GM21367 (cell line): ENCODE data around the gene PEX11B.
"Not testable (repeated sequence)": the region's sequence is repeated elsewhere in the genome, so short reads cannot be mapped to it uniquely, and the experiment has no call there.

ENCODE experiments used
- ATAC-seq: cut with Tn5 transposase; IDR thresholded peaks from one replicate; pipeline ENCODE4 v1.9.1; 2021; ENCODE audit not compliant: unreplicated experiment

PEX11B gene

DNA sequence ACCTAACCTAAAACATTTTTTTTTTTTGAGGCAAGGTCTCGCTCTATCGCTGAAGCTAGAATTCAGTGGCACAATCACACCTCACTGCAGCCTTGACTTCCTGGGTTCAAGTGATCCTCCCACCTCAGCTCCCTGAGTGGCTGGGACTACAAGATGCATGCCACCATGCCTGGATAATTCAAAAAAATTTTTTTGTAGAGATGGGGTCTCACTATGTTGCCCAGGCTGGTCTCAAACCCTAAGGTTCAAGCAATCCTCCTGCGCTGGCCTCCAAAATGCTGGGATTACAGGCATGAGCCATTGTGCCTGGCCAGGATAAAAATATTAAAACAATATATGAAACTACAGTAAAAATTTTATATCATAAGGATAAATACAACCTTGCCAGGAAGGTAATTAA lies 34.4 kb upstream of the PEX11B start:
- ATAC-seq, result no peak

DNA sequence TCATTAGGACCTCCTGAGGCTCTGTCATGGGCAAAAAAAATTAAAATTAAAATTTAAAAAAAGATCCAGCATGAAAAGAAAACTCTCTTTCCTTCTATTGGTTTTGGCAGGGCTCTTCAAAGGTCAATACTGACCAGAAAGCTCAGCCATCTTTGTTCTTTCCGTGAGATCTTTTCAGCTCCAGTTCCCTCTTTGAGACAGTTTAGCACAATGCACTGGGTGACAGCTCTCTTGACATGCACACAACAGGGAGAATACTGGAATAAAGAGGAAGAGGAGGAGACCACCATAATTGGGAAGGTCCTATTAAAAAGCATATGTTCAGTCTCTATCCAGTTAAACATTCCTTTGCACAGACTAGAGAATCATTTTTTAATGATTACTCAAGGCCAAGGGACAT lies 33.0 kb upstream of the PEX11B start:
- no peak for ATAC-seq

DNA sequence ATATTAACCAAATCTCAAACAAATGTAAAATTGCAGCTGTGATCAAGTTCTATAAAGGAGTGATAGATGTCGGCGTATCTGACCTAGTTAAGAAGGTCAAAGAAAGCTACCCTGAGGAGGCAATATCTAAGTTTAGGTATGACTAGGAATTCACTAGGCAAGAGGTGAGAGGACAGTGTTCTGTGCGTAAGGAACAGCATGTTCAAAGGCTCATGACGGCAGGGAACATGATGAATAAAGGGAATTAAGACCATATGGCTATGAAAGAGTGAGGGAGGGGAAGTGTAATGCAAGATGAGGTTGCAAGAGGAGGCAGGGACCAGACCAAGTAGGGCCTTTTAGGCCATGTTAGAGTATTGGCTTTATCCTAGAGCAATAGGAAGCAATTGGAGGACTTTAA lies 30.7 kb upstream of the PEX11B start:
- ATAC-seq, result no peak

DNA sequence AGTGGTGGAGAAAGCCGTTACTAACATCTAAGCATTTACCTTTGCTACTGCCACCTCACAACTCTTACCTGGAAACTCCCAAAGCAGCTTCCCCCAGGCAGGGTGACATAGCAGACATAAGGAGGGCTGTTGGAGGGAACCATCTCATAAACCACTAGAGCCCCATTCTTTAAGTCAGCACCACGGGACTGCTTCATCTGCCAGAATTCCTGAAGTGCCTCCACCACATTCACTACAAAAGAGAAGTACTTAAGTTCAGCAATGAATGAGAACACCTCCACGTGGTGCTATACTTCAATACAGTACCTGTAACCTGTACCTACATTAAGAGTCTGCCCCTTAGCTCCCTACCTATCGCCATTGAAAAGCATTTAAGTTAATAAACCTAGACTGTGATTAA lies 29.0 kb upstream of the PEX11B start:
- ATAC-seq, result no peak

DNA sequence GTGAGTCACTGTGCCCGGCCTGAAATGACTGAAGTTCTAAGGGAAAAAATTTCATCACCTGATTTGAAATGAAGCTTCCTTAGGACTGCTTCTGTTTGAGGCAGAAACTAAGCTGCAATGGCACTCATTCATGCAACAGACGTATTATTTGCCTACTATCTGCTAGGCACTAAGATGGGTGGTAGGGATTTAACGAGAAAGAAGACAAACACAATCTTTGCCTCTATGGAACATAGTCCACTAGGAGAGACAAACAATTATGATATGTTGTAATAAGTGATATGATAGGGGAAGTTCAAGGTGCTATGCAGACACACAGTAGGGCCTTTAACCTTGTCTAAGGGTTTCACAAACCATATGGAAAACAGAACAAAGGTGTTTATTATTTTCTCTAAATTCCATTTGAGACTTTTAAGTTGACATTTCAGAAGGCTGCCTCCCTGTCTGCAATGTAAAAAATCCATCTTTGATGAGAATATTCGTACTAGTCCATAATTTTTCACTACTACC lies 28.0 kb upstream of the PEX11B start:
- no peak for ATAC-seq

DNA sequence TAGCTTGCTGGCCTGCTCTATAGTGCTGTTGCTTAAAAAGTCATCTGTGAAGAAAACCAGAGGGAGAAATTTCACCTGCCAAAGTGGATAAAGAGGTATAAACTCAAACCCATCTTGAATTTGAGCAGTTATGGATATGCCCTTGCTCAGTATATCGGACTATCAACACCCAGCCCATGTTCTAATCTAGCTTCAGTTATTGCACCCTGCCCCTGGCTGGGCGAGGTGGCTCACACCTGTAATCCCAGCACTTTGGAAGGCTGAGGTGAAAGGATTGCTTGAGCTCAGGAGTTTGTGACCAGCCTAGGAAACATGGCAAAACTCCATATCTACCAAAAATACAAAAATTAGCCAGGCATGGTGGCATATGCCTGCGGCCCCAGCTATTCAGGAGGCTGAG lies 26.0 kb upstream of the PEX11B start:
- no peak for ATAC-seq

DNA sequence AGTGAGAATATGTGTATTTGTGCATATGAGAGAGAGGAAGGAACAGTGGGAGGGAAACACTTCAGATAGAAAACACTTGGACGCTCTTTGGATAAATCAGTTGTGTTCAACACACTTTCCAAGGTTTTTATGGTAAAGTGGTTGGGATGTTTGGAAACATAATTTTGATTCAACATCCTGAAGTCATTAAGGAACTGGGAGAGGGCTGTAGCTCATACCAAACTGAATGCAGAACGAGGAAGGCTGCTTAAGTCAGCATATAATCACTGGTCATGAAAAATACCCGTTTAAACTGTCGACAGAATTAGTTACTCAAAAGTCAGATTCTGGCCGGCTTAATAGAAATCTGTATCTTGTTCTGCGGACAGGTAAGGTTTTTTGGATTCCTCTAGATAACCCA lies 24.4 kb upstream of the PEX11B start:
- ATAC-seq, result no peak

DNA sequence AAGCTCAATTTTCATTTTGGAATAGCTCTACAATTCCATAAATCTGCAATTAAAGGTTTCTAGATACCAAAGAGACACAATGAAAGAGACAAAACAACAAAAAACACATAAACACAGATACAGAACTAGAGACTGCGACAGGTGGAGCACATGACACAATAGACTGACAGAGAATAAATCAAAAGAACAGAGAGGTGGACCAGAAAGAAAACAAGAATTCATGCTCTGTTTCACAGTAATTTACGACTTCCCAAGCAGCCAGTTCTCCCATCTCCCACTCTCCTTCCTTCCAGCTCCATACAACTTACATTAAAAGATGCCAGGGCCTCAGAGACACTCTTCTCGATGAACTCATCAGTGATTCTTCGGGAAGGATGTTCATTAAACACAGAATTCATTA lies 23.9 kb upstream of the PEX11B start:
- ATAC-seq, result no peak

DNA sequence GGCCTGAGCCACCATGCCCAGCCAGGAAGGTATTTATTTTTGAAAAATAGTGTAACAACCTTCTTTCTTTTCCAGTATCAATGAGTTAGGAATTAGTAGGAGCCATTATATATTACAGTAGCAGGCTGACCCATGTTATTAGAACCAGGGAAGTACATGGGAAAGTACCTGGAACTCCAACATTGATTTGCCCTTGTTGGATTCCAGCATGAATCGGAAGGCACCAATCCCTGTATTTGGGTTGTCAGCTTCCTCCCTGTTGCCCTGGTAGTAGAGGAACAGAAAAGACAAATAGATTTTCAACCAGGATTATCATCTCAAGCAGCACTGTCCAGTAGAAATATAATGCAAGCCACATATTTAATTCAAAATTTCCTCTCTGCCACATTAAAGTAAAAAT lies 18.9 kb upstream of the PEX11B start:
- ATAC-seq, result no peak

DNA sequence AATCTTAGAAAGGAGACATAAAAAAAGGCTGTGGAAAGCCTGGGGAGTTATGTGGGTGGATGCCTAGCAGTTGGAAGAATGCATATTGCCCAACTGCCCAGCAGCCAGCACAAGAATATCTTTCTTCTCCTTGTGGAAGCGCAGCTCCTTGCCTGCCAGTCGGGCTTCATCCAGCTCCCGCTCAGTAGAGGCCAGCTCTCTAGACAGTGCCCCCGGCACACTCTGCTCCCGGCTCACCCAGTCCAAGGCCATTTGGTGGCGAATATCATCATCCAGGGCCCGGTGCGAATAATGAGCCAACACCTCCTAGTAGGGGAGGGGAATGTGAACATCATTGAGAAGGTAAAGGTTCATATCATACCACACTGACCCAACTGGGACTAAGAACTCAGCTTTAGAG lies 17.7 kb upstream of the PEX11B start:
- no peak for ATAC-seq

DNA sequence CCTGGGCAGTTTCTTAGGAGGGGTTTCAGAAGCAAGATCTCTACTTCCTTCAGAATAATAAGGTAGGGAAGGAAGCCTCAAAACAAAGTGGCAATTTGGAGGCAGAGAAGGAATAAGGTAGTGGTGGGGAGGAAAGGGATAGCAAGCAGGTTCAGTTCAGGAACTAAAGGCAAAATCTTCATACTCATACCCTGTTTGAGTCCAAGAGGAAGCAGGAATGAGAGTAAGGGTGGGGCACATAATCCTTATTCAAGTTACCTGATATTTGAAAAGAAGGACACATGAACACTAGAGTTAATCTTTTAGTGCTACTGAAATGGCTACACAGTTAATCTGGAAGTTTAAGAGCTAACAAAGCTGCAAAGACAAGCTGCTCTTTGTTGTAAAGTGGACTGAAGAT lies 17.2 kb upstream of the PEX11B start:
- ATAC-seq, result no peak

DNA sequence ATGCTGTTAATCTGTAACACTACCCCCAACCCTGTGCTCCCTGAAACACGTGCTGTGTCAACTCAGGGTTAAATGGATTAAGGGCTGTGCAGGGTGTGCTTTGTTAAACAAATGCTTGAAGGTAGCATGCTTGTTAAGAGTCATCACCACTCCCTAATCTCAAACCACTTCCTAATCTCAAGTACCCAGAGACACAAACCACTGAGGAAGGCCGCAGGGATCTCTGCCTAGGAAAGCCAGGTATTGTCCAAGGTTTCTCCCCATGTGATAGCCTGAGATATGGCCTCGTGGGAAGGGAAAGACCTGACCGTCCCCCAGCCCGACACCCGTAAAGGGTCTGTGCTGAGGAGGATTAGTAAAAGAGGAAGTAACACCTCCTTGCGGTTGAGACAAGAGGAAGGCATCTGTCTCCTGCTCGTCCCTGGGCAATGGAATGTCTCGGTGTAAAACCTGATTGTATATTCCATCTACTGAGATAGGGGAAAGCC lies 14.0 kb upstream of the PEX11B start:
- not testable (repeated sequence) for ATAC-seq

DNA sequence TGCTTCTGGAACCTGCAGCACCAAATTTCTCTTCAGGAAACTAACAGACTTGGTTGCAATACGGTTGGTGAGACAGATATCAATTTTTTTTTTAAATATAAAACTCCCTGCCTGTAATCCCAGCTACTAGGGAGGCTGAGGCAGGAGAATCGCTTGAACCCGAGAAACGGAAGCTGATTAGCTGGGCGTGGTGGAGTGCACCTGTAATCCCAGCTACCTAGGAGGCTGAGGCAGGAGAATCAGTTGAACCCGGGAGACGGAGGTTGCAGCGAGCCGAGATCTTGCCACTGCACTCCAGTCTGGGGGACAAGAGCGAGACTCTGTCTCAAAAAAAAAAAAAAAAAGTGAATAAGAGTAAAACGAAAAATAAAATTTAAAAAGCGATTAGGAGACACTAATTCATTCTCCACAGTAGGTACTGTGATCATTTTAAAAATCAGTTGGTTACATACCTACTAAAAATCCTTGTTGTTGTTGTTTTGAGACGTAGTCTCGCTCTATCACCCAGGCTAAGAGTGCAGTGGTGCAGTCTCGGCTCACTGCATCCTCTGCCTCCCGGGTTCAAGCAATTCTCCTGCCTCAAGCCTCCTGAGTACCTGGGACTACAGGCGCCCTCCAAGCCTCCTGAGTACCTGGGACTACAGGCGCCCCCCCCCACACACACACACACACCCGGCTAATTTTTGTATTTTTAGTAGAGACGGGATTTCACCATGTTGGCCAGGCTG lies 9.6 kb upstream of the PEX11B start:
- no peak for ATAC-seq

DNA sequence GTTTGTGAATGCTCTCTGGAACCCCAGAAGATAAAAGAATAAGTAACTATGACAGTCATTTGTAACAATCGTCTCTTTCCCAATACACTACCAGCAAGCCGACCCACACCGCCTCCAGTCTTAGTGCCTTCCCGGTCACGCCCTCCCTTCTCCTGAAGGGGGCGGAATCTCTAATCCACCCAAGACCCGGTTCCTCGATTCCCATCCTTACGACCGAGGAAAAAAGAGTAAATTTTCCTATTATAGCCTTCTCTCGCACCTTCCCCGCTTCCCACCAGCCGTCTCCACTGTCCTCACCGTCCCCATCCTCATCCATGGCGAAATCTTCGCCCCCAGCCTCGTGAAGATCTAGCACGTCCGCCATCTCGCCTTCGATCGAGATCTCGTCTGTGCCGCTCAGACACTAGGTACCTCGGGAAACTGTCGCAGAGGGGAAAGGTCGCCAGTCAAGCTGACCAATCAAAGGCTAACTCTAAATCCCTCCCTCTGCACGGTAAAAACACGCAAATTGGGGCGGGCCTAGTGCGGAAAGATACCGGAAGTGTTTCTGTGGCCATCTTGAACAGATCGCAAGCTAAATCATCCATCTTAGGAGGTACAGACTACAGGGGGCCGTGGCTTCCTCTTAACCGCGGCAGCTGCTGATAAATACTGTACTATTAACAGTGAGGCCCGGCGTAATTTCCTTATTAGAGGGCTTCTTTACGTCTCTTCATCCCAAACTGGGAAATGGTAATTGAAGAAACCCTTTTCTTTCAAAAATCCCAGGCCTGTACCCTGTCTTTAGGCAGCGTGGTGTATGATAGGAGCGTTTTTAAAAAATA lies 8.8 kb upstream of the PEX11B start, which contains the start of gene RBM8A:
Gene RBM8A, minus strand, starts transcription at position 422 of the 824 bp plus-strand sequence. Its CDS starts 58 bp downstream, at position 364.
- ATAC-seq, result peak; percentile 88

DNA sequence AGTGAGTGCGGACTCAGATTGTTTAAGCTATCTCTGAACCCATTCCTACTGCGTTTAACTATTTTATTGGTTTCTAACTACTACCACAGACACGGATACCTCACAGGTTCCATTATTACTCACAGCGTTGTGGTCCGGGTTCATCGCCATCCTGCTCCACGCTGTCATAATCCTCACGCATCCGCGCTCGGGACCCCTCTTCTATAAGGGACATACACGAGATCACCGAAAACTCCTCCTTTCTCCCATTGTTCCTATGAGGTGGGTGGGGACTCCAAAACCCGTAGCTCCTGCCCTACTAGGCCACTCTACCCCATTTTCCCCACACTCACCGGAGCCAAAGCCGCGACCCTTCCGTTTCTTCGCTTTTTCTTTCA lies 8.2 kb upstream of the PEX11B start:
- peak; percentile 9 for ATAC-seq

DNA sequence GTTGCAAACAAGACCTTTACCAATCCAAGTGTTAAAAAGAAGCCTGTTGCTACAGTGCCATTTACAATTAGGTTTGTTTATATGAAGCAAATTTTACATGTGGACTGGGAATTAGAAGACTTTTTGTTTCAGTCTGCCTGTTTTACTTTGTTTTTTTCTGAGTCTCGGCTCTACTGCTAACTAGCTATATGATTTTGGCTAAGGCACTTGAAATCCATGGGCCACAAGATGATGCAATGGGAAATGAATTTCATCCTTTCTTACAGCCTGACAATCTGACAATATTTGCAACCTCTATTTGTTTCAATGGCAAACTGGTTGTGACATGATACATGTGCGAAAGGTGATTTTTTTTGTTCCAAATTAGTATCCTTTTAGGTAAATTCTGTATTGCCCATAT lies 3.7 kb upstream of the PEX11B start:
- no peak for ATAC-seq

DNA sequence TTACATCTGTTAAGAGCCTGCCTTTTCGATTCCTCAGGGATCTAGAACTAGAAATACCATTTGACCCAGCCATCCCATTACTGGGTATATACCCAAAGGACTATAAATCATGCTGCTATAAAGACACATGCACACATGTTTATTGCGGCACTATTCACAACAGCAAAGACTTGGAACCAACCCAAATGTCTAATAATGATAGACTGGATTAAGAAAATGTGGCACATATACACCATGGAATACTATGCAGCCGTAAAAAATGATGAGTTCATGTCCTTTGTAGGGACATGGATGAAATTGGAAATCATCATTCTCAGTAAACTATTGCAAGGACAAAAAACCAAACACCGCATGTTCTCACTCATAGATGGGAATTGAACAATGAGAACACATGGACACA lies 1.8 kb upstream of the PEX11B start:
- ATAC-seq, result not testable (repeated sequence)

DNA sequence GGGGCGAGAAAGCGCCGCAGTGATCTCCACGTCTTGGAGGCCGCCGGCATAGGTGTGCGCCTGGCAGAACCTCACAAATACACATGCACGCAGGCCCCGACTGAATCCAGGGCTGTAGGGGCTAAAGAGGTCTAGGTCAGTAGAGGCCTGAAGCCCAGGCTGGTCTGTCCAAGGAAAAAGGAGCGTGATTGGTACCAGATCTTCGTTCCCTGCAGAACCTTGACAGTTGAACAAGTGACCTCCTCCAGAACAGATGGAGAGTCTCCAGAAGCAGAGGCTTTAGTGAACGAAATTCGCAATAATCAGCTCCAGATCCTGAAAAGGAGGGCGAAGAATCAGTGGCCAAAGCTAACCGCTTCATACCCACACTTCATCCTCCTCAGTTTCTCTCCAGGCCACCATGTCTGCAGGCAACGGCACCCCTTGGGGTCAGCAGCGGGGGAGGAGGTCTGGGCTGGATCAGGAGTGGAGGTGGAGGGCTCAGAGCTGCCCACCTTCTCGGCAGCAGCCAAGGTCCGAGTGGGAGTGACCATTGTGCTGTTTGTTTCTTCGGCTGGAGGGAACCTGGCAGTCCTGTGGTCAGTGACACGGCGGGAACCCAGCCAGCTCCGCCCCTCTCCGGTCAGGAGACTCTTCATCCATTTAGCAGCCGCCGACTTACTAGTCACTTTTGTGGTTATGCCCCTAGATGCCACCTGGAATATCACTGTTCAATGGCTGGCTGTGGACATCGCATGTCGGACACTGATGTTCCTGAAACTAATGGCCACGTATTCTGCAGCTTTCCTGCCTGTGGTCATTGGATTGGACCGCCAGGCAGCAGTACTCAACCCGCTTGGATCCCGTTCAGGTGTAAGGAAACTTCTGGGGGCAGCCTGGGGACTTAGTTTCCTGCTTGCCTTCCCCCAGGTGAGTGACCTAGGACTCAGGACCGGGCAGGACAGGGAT lies 749 bp upstream of the PEX11B start:
- peak; percentile 66 for ATAC-seq

DNA sequence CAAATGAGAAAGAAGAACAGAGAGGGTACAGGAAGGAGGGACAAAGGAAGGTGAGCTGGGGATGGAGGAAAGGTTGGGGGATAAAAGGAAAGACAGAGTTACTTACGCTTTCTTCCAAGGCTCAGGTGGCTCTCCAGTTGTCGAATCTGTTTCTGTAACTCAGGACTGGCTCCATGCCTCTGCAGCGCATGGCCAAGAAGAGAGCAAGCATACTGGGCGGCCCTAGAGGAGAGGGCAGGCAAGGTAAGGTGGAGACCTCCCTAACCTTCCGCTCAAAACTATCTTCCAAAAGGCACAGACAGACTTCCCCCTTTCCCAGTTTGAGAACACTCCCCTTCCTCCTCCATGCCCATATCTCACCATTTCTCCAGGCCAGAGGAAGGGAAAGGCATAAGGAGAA lies 922 bp downstream of the PEX11B start:
- ATAC-seq, result no peak

DNA sequence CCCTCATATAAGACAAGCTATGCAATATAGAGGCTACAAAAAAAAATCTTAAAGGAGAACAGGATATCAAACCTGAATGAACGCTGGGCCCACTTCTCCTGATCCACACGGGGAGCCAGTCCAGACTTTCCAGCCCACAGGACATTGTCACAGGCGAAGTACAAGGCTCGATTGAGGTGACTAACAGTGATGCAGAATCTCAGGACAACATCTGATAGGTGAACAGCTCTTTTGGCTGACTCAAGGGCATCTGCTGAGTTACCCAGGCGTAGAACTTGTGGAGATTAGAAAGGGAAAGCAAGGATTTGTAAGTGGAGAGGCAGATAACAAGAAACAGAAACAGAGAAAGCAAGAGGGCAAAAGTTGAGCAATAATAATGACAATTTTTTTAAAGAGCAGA lies 1.8 kb downstream of the PEX11B start:
- ATAC-seq, result no peak

DNA sequence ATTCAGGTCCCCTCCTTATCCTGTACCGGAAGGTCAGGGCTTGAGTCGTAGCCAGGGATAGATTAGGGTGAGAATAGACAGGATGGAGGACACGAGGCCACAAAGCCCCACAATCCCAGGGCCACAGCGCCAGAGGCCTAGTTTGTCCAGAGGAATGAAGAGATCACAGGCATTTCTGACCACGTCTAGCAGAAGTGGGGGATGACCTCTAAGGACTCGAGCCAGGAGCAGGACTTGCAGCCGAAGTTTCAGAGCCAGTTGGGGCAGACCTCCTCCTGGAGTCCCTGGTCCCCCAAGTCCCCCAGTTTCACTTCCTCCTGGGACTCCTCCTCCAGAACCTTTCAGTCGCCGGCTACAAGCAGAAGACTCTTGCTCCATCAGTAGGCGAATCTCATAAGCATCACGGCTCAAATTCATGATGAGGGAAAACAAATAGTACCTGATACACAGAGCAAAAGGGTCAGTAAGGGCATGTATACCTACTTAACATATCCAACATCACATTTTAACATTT lies 6.3 kb downstream of the PEX11B start:
- no peak for ATAC-seq
